ENCODE results near the gene STEAP2. TPM values are rescaled to one million over a fixed set of nuclear protein-coding genes. Genes with fewer than 3 reads are reported as not detected.

The STEAP2 gene
- total RNA-seq, result 10 to 100 TPM; 10.9 to 84.7 (median 37.5) TPM

DNA sequence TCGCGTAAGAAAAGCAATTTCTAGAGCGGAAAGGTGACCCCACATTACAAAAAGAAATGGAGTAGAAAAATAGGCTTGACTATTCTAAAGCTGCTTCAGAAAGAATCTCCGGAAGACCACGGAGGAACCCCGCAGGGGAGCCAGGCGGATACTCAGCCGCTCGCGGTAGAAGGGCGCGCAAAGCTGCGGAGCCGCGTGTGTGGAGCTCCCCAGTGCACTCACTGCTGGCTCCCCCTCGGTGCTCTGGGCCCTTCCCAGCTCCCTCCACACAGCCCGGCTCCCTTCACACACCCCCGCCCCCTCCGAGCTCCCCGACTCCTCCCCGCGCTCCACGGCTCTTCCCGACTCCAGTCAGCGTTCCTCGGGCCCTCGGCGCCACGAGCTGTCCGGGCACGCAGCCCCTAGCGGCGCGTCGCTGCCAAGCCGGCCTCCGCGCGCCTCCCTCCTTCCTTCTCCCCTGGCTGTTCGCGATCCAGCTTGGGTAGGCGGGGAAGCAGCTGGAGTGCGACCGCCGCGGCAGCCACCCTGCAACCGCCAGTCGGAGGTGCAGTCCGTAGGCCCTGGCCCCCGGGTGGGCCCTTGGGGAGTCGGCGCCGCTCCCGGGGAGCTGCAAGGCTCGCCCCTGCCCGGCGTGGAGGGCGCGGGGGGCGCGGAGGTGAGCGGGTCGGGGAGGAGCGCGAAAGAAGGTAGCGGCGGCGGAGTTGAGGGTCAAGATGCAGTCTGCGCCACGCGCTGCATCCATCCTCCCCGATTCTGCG is at the start of gene STEAP2:
TSS of gene STEAP2 (plus strand) at position 350 of the 758 bp plus-strand sequence. CDS start 13,343 bp downstream, outside the sequence.
- DNase-seq (ENCODE audit: low spot score), result peak; percentile 42
- ATAC-seq (ENCODE audit: low FRiP score), result peak; percentile 84
- TF ChIP-seq, protein P1, sequence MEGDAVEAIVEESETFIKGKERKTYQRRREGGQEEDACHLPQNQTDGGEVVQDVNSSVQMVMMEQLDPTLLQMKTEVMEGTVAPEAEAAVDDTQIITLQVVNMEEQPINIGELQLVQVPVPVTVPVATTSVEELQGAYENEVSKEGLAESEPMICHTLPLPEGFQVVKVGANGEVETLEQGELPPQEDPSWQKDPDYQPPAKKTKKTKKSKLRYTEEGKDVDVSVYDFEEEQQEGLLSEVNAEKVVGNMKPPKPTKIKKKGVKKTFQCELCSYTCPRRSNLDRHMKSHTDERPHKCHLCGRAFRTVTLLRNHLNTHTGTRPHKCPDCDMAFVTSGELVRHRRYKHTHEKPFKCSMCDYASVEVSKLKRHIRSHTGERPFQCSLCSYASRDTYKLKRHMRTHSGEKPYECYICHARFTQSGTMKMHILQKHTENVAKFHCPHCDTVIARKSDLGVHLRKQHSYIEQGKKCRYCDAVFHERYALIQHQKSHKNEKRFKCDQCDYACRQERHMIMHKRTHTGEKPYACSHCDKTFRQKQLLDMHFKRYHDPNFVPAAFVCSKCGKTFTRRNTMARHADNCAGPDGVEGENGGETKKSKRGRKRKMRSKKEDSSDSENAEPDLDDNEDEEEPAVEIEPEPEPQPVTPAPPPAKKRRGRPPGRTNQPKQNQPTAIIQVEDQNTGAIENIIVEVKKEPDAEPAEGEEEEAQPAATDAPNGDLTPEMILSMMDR (IDR thresholded peaks at IDR 0.05), result peak in 1 of 3 donors; percentile 21

DNA sequence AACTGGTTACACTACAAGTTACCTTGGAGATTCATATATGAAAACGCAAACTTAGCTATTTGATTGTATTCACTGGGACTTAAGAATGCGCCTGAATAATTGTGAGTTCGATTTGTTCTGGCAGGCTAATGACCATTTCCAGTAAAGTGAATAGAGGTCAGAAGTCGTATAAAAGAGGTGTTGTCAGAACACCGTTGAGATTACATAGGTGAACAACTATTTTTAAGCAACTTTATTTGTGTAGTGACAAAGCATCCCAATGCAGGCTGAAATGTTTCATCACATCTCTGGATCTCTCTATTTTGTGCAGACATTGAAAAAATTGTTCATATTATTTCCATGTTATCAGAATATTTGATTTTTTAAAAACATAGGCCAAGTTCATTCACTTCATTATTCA is 48.0 kb upstream of the STEAP2 start:
- TF ChIP-seq, protein P1 (IDR thresholded peaks at IDR 0.05), result no peak
- ATAC-seq (ENCODE audit: low FRiP score), result no peak
- no peak for DNase-seq (ENCODE audit: low spot score)

DNA sequence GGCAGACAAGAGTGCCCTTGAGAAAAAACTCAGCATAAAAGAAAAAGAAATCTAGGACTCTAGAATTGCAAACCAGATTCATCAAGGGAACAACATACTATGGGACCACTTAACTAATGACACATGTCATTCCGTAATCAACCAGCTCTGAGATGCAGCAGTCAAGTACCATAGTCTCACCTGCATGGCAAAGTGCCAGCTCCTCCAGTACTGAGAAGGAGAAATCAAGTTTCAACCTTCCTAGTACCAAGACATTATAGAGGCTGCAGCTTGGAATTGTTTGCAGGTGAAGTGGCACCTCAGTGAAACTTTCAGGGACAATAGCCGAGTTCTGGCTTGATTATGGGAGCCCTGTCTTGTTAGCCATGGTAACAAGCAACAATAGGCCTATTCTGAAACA is 45.8 kb upstream of the STEAP2 start:
- DNase-seq (ENCODE audit: low spot score), result no peak
- ATAC-seq (ENCODE audit: low FRiP score), result no peak
- TF ChIP-seq, protein P1 (IDR thresholded peaks at IDR 0.05), result no peak

GRCh38 chr7:90166153-90166552 is 45.4 kb upstream of the STEAP2 start:
- TF ChIP-seq, protein P1 (IDR thresholded peaks at IDR 0.05), result no peak
- no peak for ATAC-seq (ENCODE audit: low FRiP score)
- no peak for DNase-seq (ENCODE audit: low spot score)

- DNase-seq (ENCODE audit: low spot score) (no peak), ATAC-seq (ENCODE audit: low FRiP score) (no peak)
- TF ChIP-seq, protein P1 (IDR thresholded peaks at IDR 0.05), result no peak
These were observed 44.2 kb upstream of the STEAP2 start for GRCh38 chr7:90167361-90167760.

GRCh38 chr7:90169891-90170290 is 41.6 kb upstream of the STEAP2 start:
- ATAC-seq (ENCODE audit: low FRiP score), result no peak
- TF ChIP-seq, protein P1 (IDR thresholded peaks at IDR 0.05), result no peak
- DNase-seq (ENCODE audit: low spot score), result no peak

DNA sequence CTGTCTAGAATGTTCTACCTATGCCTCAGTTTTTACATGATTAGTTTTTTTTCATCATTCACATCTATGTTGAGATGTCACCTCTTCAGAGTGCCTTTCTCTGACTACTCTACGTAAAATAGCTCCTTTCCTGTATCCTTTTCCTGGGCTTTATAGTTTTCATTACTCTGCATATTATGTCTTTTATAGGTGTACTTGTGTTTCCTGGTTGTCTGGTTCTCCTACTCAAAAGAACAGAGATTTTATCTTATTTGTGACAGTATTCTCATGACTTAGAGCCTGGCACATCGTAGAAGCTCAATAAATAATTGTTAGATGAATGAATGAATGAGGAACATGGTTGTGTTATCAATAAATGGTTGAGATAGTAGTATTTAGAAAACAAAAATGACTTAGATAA is 39.4 kb upstream of the STEAP2 start:
- no peak for ATAC-seq (ENCODE audit: low FRiP score)
- DNase-seq (ENCODE audit: low spot score), result no peak
- TF ChIP-seq, protein P1 (IDR thresholded peaks at IDR 0.05), result no peak
